Testis (tissue), 2 donors: ENCODE results near the gene STEAP3.

Source experiments
- POLR2A ChIP-seq: fragments of 450-650 bp; IDR thresholded peaks from one replicate; pipeline ENCODE4 v1.6.1; 2017; ENCODE audit warnings: antibody characterized with exemption, mild to moderate bottlenecking, moderate library complexity
- TF ChIP-seq, protein P1 (sequence below), 3 experiments: fragments of 450-650 bp in 2 of 3; fragments of 200-600 bp in 1 of 3; sonication (generic) in 1 of 3; IDR thresholded peaks; one replicate each; pipeline ENCODE4 v1.5.1; 2016 to 2019; ENCODE audit warnings: antibody characterized with exemption in 3 of 3, mild to moderate bottlenecking in 2 of 3, moderate library complexity in 1 of 3

DNA sequence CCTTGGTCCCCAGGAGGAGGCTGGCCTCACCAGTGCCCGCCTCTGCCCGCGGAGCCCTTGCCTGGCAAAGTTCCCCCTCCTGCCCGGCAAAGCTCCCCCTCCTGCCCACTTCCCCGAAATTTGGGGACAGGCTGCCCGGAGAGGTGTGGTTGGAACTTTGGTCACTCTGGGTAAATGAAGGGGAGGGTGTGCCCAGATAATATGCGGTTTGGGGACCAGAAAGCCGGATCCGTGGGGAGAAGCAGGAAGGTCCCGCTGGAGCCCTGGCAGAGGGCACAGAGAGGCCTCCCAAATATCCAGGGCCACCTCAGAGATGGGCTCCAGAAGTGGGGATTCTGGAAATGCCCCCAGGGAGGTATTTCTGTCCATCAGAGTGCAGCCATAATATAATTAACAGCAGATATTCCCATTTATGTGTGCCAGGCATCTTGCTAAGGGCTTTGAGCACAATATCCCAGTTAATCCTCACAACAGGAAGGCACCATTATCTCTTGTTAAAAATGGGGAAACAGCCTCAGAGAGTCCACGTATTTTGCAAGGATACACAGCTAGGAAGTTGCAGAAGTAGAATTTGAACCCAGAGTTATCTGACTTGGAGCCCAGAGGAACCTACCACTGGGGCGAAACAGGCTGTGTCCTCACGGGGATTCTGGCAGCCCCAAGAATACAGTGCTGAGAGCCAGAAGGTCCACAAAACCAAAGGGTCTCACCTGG is 914 bp downstream of the STEAP3 start:
- TF ChIP-seq, protein P1, sequence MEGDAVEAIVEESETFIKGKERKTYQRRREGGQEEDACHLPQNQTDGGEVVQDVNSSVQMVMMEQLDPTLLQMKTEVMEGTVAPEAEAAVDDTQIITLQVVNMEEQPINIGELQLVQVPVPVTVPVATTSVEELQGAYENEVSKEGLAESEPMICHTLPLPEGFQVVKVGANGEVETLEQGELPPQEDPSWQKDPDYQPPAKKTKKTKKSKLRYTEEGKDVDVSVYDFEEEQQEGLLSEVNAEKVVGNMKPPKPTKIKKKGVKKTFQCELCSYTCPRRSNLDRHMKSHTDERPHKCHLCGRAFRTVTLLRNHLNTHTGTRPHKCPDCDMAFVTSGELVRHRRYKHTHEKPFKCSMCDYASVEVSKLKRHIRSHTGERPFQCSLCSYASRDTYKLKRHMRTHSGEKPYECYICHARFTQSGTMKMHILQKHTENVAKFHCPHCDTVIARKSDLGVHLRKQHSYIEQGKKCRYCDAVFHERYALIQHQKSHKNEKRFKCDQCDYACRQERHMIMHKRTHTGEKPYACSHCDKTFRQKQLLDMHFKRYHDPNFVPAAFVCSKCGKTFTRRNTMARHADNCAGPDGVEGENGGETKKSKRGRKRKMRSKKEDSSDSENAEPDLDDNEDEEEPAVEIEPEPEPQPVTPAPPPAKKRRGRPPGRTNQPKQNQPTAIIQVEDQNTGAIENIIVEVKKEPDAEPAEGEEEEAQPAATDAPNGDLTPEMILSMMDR (IDR thresholded peaks at IDR 0.05), result no peak
- no peak for TF ChIP-seq POLR2A
